GM15510 (cell line): ENCODE results near the gene SPN.
A peak's percentile ranks its signal among the peaks of the same experiment; 100 is the strongest.

Experiments used
- POLR2A ChIP-seq: IDR thresholded peaks from 3 replicates; pipeline ENCODE4 v1.6.1; 2011; ENCODE audit warnings: borderline replicate concordance; ENCODE audit not compliant: insufficient read length; ENCODE audit errors: extremely low read depth

SPN gene

GRCh38 chr16:29656688-29657523 lies 6.1 kb upstream of the SPN start:
- no peak for TF ChIP-seq POLR2A

GRCh38 chr16:29658705-29659104 lies 4.3 kb upstream of the SPN start:
- TF ChIP-seq POLR2A = no peak

- TF ChIP-seq POLR2A = no peak
Observed at GRCh38 chr16:29662000-29662728, 883 bp upstream of the SPN start.

GRCh38 chr16:29662729-29663015 lies 375 bp upstream of the SPN start:
- peak; percentile 33 for TF ChIP-seq POLR2A

GRCh38 chr16:29663807-29664090 lies 702 bp downstream of the SPN start:
- no peak for TF ChIP-seq POLR2A

- no peak for TF ChIP-seq POLR2A
Observed at GRCh38 chr16:29664091-29664921, 1.3 kb downstream of the SPN start.

GRCh38 chr16:29665294-29666077 lies 2.4 kb downstream of the SPN start:
- TF ChIP-seq POLR2A = no peak

GRCh38 chr16:29667755-29668154 lies 4.7 kb downstream of the SPN start:
- TF ChIP-seq POLR2A = peak; percentile 33

GRCh38 chr16:29668267-29668666 lies 5.2 kb downstream of the SPN start:
- no peak for TF ChIP-seq POLR2A

GRCh38 chr16:29673501-29673900 lies 10.5 kb downstream of the SPN start:
- TF ChIP-seq POLR2A = no peak

- no peak for TF ChIP-seq POLR2A
Observed at GRCh38 chr16:29674188-29674587, 11.1 kb downstream of the SPN start.

- TF ChIP-seq POLR2A = no peak
Observed at GRCh38 chr16:29675811-29676643, 13.0 kb downstream of the SPN start.

GRCh38 chr16:29676989-29677785 lies 14.1 kb downstream of the SPN start:
- TF ChIP-seq POLR2A = no peak

GRCh38 chr16:29678691-29679267 lies 15.7 kb downstream of the SPN start, which contains the start of gene QPRT:
QPRT (plus strand) TSS chr16:29679180; CDS start chr16:29679198, 18 bp downstream.
- no peak for TF ChIP-seq POLR2A
